ENCODE measurements around the gene ZNF862.
A peak's percentile ranks its signal among the peaks of the same experiment; 100 is the strongest.

The ZNF862 gene

DNA sequence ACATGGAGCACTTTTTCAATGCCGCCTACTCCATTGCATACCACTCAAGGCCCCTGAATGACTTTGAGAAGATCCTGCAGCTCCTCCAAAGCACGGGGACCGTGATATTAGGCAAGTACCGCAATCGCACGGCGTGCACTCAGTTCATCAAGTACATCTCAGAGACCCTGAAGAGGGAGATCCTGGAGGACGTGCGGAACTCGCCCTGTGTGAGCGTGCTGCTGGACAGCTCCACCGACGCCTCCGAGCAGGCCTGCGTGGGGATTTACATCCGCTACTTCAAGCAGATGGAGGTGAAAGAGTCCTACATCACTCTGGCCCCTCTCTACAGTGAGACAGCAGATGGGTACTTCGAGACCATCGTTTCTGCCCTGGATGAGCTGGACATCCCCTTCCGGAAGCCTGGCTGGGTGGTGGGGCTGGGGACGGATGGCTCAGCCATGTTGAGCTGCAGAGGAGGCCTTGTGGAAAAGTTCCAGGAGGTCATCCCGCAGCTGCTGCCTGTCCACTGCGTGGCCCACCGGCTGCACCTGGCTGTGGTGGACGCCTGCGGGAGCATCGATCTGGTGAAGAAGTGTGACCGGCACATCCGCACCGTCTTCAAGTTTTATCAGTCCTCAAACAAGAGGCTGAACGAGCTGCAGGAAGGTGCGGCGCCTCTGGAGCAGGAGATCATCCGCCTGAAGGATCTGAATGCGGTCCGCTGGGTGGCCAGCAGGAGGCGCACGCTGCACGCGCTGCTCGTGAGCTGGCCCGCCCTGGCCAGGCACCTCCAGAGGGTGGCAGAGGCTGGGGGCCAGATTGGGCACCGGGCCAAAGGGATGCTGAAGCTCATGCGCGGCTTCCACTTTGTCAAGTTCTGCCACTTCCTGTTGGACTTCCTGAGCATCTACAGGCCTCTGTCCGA lies 22.9 kb downstream of the ZNF862 start:
- TF ChIP-seq, protein P1, sequence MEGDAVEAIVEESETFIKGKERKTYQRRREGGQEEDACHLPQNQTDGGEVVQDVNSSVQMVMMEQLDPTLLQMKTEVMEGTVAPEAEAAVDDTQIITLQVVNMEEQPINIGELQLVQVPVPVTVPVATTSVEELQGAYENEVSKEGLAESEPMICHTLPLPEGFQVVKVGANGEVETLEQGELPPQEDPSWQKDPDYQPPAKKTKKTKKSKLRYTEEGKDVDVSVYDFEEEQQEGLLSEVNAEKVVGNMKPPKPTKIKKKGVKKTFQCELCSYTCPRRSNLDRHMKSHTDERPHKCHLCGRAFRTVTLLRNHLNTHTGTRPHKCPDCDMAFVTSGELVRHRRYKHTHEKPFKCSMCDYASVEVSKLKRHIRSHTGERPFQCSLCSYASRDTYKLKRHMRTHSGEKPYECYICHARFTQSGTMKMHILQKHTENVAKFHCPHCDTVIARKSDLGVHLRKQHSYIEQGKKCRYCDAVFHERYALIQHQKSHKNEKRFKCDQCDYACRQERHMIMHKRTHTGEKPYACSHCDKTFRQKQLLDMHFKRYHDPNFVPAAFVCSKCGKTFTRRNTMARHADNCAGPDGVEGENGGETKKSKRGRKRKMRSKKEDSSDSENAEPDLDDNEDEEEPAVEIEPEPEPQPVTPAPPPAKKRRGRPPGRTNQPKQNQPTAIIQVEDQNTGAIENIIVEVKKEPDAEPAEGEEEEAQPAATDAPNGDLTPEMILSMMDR (IDR thresholded peaks at IDR 0.05; ENCODE audit: insufficient read depth, low read length, missing control alignments): peak; percentile 21
- ChIA-PET CTCF (interaction anchor here (1.5 kb wide), 1 partner anchor 22 kb away, joined by 7 read pairs; the partner anchor contains the start of gene ZNF862), POLR2A (no interaction called here)
- no peak for DNase-seq (ENCODE audit: low read depth, low spot score)
- no peak overlapping the region for H3K4me3 ChIP-seq (ENCODE audit: low read depth, low read length)

DNA sequence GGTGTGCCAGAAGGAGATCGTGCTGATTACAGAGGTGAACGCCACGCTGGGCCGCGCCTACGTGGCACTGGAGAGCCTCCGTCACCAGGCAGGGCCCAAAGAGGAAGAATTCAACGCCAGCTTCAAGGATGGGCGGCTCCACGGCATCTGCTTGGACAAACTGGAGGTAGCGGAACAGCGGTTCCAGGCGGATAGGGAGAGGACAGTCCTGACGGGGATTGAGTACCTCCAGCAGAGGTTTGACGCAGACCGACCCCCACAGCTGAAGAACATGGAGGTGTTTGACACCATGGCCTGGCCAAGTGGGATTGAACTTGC lies 23.5 kb downstream of the ZNF862 start:
- DNase-seq (ENCODE audit: low read depth, low spot score): no peak
- ChIA-PET POLR2A (no interaction called here), CTCF (interaction anchor here (1.5 kb wide), 1 partner anchor 23 kb away, joined by 7 read pairs; the partner anchor contains the start of gene ZNF862)
- TF ChIP-seq, protein P1 (IDR thresholded peaks at IDR 0.05; ENCODE audit: insufficient read depth, low read length, missing control alignments): no peak
- no peak overlapping the region for H3K4me3 ChIP-seq (ENCODE audit: low read depth, low read length)

DNA sequence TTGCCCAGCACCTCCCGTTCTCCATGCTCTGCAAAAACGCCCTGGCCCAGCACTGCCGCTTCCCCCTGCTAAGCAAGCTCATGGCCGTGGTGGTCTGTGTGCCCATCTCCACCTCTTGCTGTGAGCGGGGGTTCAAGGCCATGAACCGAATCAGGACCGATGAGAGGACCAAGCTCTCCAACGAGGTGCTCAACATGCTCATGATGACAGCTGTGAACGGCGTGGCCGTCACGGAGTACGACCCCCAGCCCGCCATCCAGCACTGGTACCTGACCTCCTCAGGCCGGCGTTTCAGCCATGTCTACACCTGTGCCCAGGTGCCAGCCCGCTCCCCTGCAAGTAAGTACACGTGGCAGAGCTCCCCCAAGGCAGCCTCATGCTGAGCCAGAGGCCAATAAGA lies 24.0 kb downstream of the ZNF862 start:
- ChIA-PET POLR2A (no interaction called here), CTCF (no interaction called here)

DNA sequence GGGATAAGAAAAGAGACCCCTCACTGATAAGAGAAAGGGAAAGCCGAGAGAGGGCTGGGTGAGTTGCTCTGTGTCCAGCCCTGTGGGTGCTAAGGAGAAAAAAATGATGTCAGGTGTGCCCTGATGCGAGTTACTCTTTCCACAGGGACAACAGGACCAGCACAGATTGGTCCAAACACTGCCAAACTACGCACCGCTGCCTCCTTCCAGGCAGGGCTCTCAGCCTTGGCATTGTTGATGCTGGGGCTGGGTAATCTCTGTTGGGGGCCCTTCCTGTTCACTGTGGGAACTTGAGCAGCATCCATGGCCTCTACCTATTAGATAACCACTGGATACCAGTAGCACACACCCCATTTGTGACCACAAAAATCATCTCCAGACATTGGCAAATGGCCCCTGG lies 25.3 kb downstream of the ZNF862 start:
- CTCF ChIA-PET: no interaction called here
- TF ChIP-seq, protein P1 (IDR thresholded peaks at IDR 0.05; ENCODE audit: insufficient read depth, low read length, missing control alignments): no peak

More for the DNA sequence above, 24.0 kb downstream of the ZNF862 start:
- no peak for DNase-seq (ENCODE audit: low read depth, low spot score)
- TF ChIP-seq, protein P1 (IDR thresholded peaks at IDR 0.05; ENCODE audit: insufficient read depth, low read length, missing control alignments): no peak
- no peak overlapping the region for H3K4me3 ChIP-seq (ENCODE audit: low read depth, low read length)

DNA sequence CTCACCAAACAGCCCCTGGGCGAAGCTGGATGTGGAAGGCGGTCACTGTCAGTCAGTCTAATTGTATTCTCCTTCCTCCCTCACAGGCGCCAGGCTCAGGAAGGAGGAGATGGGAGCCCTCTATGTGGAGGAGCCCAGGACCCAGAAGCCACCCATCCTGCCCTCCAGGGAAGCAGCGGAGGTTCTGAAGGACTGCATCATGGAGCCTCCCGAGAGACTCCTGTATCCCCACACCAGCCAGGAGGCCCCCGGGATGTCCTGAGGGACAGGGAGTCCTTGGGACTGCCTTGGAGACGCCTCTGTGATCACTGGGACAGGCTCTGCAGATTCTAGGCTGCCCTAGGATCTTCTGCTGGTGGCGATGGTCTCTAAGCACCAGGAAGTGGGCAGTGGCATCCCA lies 25.8 kb downstream of the ZNF862 start:
- no peak overlapping the region for H3K4me3 ChIP-seq (ENCODE audit: low read depth, low read length)
- ChIA-PET POLR2A (no interaction called here), CTCF (no interaction called here)
- no peak for DNase-seq (ENCODE audit: low read depth, low spot score)
- TF ChIP-seq, protein P1 (IDR thresholded peaks at IDR 0.05; ENCODE audit: insufficient read depth, low read length, missing control alignments): no peak

More for the DNA sequence above, 25.3 kb downstream of the ZNF862 start:
- POLR2A ChIA-PET: no interaction called here
- no peak overlapping the region for H3K4me3 ChIP-seq (ENCODE audit: low read depth, low read length)
- no peak for DNase-seq (ENCODE audit: low read depth, low spot score)

DNA sequence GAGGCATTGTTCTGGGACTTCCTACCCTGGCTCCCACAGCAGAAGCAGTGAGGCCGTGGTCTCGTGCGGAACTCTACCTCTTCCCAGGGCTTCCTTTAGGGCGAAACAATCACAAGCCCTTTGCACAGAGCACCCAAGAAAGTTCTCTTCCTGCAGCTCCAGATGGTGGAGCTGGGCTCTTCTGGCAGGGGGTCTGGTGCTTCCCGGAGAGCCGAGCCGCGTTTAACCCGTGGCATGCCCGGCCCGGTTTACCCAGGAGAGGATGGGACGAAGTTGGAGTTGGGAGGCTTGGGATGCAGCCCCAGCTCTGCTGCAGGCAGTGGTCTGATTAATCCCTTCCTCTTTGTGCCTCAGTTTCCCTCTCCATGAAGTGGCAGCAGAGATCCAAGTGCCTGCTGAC lies 26.6 kb downstream of the ZNF862 start:
- TF ChIP-seq, protein P1 (IDR thresholded peaks at IDR 0.05; ENCODE audit: insufficient read depth, low read length, missing control alignments): no peak
- H3K4me3 ChIP-seq (ENCODE audit: low read depth, low read length): no peak overlapping the region
- CTCF ChIA-PET: interaction anchor here (1.3 to 1.4 kb wide), 2 partner anchors 10 to 57 kb away, joined by 4 read pairs; no protein-coding TSS in a partner anchor
- POLR2A ChIA-PET: no interaction called here
- no peak for DNase-seq (ENCODE audit: low read depth, low spot score)

Data from AG04449 (cell line).